ENCODE measurements around the gene MPRIP.

Gene MPRIP

GRCh38 chr17:17107891-17108431, 65.7 kb downstream of the MPRIP start:
- TF ChIP-seq CTCF (IDR thresholded peaks at IDR 0.05; ENCODE audit: low read depth, low read length, missing control alignments): no peak
- DNase-seq (ENCODE audit: low read depth): no peak
- in situ Hi-C loops (cut with HindIII; ENCODE audit: low sequenced_read_pairs): no loop called here
- H3K4me3 ChIP-seq (ENCODE audit: low read depth, low read length): no peak overlapping the region

- TF ChIP-seq CTCF (IDR thresholded peaks at IDR 0.05; ENCODE audit: low read depth, low read length, missing control alignments): no peak
- in situ Hi-C loops (cut with HindIII; ENCODE audit: low sequenced_read_pairs): no loop called here
- DNase-seq (ENCODE audit: low read depth): no peak
- H3K4me3 ChIP-seq (ENCODE audit: low read depth, low read length): no peak overlapping the region
Observed at GRCh38 chr17:17108451-17109049, 66.3 kb downstream of the MPRIP start.

- no peak for DNase-seq (ENCODE audit: low read depth)
- H3K4me3 ChIP-seq (ENCODE audit: low read depth, low read length): no peak overlapping the region
- in situ Hi-C loops (cut with HindIII; ENCODE audit: low sequenced_read_pairs): no loop called here
Observed at GRCh38 chr17:17109256-17109655, 67.0 kb downstream of the MPRIP start.

GRCh38 chr17:17109907-17110306, 67.7 kb downstream of the MPRIP start:
- no peak for TF ChIP-seq CTCF (IDR thresholded peaks at IDR 0.05; ENCODE audit: low read depth, low read length, missing control alignments)
- DNase-seq (ENCODE audit: low read depth): no peak
- no peak overlapping the region for H3K4me3 ChIP-seq (ENCODE audit: low read depth, low read length)
- in situ Hi-C loops (cut with HindIII; ENCODE audit: low sequenced_read_pairs): no loop called here

More at GRCh38 chr17:17109256-17109655, 67.0 kb downstream of the MPRIP start:
- no peak for TF ChIP-seq CTCF (IDR thresholded peaks at IDR 0.05; ENCODE audit: low read depth, low read length, missing control alignments)

- no peak for TF ChIP-seq CTCF (IDR thresholded peaks at IDR 0.05; ENCODE audit: low read depth, low read length, missing control alignments)
- no peak for DNase-seq (ENCODE audit: low read depth)
- in situ Hi-C loops (cut with HindIII; ENCODE audit: low sequenced_read_pairs): no loop called here
- no peak overlapping the region for H3K4me3 ChIP-seq (ENCODE audit: low read depth, low read length)
Observed at GRCh38 chr17:17110520-17110919, 68.3 kb downstream of the MPRIP start.

GRCh38 chr17:17111401-17112393, 69.4 kb downstream of the MPRIP start:
- in situ Hi-C loops (cut with HindIII; ENCODE audit: low sequenced_read_pairs): no loop called here
- no peak for DNase-seq (ENCODE audit: low read depth)
- no peak for TF ChIP-seq CTCF (IDR thresholded peaks at IDR 0.05; ENCODE audit: low read depth, low read length, missing control alignments)
- no peak overlapping the region for H3K4me3 ChIP-seq (ENCODE audit: low read depth, low read length)

Data from astrocyte of the cerebellum (primary cell).